ENCODE data around the gene ADH7. TPM values are rescaled to one million over a fixed set of nuclear protein-coding genes. Genes with fewer than 3 reads are reported as not detected.

ADH7 gene
- total and polyA plus RNA-seq, 9 of the 15 experiments (the other 6 are each of a cell fraction or from before 2014, with no cell fraction given) = not detected

DNA sequence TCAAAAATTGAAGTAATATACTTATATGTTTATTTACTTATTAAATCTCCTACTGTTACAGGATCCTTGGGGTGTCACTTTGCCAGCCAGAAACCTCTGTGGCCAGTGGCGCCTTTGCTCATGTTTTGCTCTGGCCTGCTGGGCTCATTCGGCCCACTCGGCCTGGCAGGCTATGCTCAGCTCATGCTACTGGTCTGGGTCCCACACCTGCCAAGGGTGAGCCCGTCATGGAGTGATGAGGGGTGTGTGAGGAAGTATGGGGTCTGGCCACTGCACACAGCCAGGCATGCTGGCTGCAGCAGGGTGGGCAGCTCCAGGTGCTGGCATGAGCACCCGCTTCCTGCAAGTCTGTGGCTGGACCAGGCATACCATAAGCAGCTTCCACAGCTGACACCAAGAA is 25.1 kb downstream of the ADH7 start:
- no peaks in the 10 kb centered on the region for H3K79me2 ChIP-seq (ENCODE audit: control insufficient read depth, insufficient read depth, low read length)
- intact Hi-C loops (cut with micrococcal nuclease) = no loop called here
- WGBS (ENCODE audit: insufficient coverage, low coverage, missing lambda C conversion rate) = 3% methylated on average over 5 of the region's 5 CpGs
- H3K4me3 ChIP-seq = no peak overlapping the region
- no peaks in the 10 kb centered on the region for H3K9me1 ChIP-seq (ENCODE audit: control insufficient read depth, insufficient read depth, low read length)
- H2AFZ ChIP-seq (ENCODE audit: low read depth, low read length) = no peak overlapping the region
- no peak for ATAC-seq
- H3K9me3 ChIP-seq (replicated peaks; ENCODE audit: control insufficient read depth, insufficient read depth, low read depth, low read length) = no peaks in the 10 kb centered on the region
- no peak for DNase-seq (ENCODE audit: extremely low read depth in 1 of 4, low spot score in 3 of 4)
- H3K9ac ChIP-seq (ENCODE audit: insufficient read depth in 1 of 2, low read depth in 2 of 2, low read length in 2 of 2) = no peak overlapping the region
- POLR2A ChIA-PET = interaction anchor here (0.7 to 0.8 kb wide), 2 partner anchors 84 to 230 kb away, joined by 3 read pairs; no protein-coding TSS in a partner anchor
- H3K4me1 ChIP-seq (replicated peaks in 1 of 2; ENCODE audit: control insufficient read depth in 2 of 2, insufficient read depth in 2 of 2, low read length in 2 of 2) = no peaks in the 10 kb centered on the region
- H3K36me3 ChIP-seq (ENCODE audit: control insufficient read depth, insufficient read depth, low read length) = no peaks in the 10 kb centered on the region
- H3K27ac ChIP-seq (ENCODE audit: extremely low read depth, low read depth, low read length) = no peak overlapping the region
- H3K27me3 ChIP-seq (ENCODE audit: control insufficient read depth in 2 of 2, insufficient read depth in 2 of 2, low read length in 2 of 2) = no peaks in the 10 kb centered on the region
- in situ Hi-C loops (cut with MboI) = loop anchor here (25.0 kb wide), 1 partner anchor 948 kb away; no protein-coding TSS in a partner anchor
- H4K20me1 ChIP-seq (replicated peaks; ENCODE audit: control insufficient read depth, insufficient read depth, low read length) = no peaks in the 10 kb centered on the region
- CTCF ChIA-PET (ENCODE audit: low intra/inter-chr PET ratio) = no interaction called here
- no peak for FAIRE-seq
- no peak overlapping the region for H3K4me2 ChIP-seq (ENCODE audit: insufficient read depth, low read length)
- no TSS peak for BruUV-seq (replicated peaks)
- TF ChIP-seq HDAC2 (IDR thresholded peaks at IDR 0.05) (no peak), ZNF143 (CRISPR knock-in tag; IDR thresholded peaks at IDR 0.05) (no peak), MCM7 (IDR thresholded peaks at IDR 0.05) (no peak), MTA1 (IDR thresholded peaks at IDR 0.05; ENCODE audit: borderline replicate concordance) (no peak), FOXM1 (IDR thresholded peaks at IDR 0.05; ENCODE audit: low read depth) (no peak), FOXM1 (CRISPR knock-in tag; IDR thresholded peaks at IDR 0.05; ENCODE audit: low read depth) (no peak), POLR2B (IDR thresholded peaks at IDR 0.05; ENCODE audit: low read depth, partially characterized antibody) (no peak), ZNF253 (CRISPR knock-in tag; conservative IDR thresholded peaks at IDR 0.05) (no peak), ZNF75A (CRISPR knock-in tag; IDR thresholded peaks at IDR 0.05) (no peak), GTF2F1 (IDR thresholded peaks at IDR 0.05; ENCODE audit: low read depth, low read length) (no peak), NEUROD1 (IDR thresholded peaks at IDR 0.05; ENCODE audit: borderline replicate concordance, low read depth, low read length, partially characterized antibody) (no peak), ZNF124 (CRISPR knock-in tag; IDR thresholded peaks at IDR 0.05) (no peak), NCOR1 (IDR thresholded peaks at IDR 0.05) (no peak)
- TF ChIP-seq, protein P1, sequence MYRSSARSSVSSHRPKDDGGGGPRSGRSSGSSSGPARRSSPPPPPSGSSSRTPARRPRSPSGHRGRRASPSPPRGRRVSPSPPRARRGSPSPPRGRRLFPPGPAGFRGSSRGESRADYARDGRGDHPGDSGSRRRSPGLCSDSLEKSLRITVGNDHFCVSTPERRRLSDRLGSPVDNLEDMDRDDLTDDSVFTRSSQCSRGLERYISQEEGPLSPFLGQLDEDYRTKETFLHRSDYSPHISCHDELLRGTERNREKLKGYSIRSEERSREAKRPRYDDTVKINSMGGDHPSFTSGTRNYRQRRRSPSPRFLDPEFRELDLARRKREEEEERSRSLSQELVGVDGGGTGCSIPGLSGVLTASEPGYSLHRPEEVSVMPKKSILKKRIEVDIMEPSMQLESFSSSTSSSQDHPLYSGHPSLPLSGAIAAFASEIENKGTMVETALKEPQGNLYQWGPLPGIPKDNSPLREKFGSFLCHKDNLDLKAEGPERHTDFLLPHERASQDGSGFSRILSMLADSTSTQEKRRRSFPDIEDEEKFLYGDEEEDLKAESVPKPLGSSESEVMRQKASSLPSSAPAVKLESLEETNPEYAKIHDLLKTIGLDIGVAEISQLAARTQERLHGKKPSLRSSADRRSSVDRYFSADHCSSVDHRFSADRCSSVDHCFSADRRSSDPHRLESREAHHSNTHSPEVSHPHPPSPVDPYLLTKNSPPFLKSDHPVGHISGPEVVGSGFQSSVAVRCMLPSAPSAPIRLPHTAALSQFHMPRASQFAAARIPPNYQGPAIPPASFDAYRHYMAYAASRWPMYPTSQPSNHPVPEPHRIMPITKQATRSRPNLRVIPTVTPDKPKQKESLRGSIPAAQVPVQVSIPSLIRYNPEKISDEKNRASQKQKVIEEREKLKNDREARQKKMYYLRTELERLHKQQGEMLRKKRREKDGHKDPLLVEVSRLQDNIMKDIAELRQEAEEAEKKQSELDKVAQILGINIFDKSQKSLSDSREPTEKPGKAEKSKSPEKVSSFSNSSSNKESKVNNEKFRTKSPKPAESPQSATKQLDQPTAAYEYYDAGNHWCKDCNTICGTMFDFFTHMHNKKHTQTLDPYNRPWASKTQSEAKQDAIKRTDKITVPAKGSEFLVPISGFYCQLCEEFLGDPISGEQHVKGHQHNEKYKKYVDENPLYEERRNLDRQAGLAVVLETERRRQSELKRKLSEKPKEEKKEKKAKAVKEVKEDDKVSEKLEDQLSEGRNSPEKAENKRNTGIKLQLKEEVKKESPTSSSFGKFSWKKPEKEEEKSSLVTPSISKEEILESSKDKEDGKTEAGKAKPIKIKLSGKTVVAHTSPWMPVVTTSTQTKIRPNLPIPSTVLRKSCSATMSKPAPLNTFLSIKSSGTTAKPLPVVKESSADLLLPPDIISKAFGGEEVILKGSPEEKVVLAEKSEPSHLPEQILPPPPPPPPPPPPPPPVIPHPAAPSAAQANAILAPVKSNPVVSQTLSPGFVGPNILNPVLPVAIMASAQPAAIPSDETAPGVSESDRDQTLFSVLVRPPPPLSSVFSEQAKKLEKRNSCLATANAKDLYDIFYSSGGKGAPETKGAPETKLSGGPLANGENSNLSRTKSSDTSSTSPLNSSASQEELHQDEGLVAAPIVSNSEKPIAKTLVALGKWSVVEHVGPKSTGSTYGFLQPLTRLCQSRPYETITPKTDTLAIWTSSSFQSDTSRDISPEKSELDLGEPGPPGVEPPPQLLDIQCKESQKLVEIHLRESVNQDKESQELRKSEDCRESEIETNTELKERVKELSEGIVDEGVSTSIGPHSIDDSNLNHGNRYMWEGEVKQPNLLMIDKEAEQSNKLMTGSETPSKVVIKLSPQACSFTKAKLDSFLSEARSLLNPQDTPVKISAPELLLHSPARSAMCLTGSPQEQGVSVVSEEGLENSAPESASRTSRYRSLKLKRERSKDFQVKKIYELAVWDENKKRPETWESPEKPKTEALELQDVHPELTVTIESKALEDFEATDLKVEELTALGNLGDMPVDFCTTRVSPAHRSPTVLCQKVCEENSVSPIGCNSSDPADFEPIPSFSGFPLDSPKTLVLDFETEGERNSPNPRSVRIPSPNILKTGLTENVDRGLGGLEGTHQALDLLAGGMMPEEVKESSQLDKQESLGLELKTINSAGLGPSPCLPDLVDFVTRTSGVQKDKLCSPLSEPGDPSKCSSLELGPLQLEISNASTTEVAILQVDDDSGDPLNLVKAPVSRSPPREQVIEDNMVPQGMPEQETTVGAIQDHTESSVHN (IDR thresholded peaks at IDR 0.05; ENCODE audit: borderline replicate concordance in 1 of 2, low read depth in 1 of 2) = no peak
- TF ChIP-seq, protein P2, sequence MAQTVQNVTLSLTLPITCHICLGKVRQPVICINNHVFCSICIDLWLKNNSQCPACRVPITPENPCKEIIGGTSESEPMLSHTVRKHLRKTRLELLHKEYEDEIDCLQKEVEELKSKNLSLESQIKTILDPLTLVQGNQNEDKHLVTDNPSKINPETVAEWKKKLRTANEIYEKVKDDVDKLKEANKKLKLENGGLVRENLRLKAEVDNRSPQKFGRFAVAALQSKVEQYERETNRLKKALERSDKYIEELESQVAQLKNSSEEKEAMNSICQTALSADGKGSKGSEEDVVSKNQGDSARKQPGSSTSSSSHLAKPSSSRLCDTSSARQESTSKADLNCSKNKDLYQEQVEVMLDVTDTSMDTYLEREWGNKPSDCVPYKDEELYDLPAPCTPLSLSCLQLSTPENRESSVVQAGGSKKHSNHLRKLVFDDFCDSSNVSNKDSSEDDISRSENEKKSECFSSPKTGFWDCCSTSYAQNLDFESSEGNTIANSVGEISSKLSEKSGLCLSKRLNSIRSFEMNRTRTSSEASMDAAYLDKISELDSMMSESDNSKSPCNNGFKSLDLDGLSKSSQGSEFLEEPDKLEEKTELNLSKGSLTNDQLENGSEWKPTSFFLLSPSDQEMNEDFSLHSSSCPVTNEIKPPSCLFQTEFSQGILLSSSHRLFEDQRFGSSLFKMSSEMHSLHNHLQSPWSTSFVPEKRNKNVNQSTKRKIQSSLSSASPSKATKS (CRISPR knock-in tag; IDR thresholded peaks at IDR 0.05) = no peak
